Activated T-helper 1 cell treated with anti-CD3 and anti-CD28 coated beads, Interleukin-2, amount 50 U/mL, for 16 hours (primary cell): ENCODE results near the gene ERICH6B.

Source experiments
- DNase-seq, 2 donors: peaks; one replicate each; pipeline ENCODE4 v3.0.0-alpha.2; 2020; ENCODE audit warnings: low read depth in 1 of 2, low spot score in 1 of 2

ERICH6B gene

DNA sequence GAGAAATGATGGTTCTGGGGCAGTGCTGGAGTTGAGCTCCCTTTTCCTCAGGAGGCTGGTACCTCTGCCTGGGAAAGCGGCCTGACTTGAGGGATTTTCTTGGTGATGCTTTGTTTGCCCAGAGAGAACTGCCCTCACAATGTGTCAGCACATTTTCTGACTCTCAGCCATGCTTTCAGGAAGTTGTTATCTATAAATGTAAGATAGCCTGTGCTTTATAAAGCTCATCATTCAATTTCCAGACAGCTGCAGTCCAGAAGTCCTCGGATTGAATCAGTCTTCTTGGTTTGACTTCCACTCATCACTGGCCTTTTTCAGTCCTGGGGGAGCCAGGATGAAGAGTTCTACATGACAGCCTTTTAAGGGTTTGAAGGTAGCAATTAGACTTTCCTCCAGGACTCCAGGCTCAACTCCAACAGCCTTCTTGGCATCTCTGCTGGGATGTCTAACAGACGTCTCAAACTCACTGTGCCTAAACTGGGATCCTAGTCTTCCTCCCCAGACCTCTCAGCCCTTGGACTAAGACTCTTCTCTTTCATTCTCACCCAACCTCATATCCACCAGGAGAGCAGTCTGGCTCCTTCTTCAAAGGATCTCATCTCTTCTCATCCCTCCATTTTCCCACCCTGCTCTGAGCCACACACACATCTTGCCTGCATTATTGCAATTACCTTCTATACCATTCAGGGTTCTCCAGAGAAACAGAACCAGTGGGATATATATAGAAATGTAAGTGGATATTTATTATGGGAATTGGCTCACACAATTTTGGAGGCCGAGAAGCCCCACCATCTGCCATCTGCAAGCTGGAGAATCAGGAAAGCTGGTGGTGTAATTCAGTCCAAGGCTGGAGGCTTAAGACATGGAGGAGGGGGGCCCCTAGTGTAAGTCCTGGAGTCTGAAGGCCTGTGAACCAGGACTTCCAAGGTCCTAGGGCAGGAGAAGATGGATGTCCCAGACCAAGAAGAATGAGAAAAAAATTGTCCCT is 13.1 kb downstream of the ERICH6B start:
- no peak for DNase-seq

DNA sequence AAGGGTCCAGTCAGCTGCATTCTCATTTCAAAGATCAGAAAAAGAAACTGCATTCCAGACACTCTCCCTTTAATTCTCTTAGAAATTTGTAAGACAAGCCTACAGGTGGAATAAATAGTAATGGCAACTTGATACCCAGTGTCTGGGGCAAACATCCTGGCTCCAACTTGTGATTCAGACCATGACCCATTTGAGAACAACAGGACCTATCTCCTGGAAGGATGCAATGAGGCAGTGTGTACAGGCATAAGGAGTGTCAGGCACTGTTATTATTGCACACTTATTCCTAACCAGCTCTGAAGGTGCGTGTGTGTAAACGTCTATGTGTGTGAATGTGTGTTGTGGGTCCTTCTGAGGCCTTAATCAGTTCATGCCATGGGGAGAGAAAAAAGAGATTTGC is 13.9 kb downstream of the ERICH6B start:
- no peak for DNase-seq

DNA sequence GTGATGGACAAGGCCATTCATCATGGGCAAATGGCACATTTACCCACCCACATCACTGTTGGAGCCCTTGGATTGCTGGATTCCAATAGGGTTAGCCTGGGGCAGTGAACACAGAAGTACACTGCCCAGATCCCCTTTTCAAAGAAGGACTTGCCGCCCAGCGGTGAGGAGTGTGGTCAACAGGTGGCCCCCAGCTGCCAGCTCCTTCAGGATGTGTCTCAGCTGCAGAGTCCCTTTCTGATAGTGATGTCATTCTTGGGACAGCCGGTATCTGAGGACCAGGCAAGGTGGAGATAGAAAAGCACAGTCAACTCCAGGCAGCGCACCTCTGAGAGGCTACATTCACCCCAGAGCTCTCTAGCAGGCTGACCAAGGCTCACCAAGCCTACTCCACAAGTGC is 16.9 kb downstream of the ERICH6B start:
- DNase-seq, result no peak

DNA sequence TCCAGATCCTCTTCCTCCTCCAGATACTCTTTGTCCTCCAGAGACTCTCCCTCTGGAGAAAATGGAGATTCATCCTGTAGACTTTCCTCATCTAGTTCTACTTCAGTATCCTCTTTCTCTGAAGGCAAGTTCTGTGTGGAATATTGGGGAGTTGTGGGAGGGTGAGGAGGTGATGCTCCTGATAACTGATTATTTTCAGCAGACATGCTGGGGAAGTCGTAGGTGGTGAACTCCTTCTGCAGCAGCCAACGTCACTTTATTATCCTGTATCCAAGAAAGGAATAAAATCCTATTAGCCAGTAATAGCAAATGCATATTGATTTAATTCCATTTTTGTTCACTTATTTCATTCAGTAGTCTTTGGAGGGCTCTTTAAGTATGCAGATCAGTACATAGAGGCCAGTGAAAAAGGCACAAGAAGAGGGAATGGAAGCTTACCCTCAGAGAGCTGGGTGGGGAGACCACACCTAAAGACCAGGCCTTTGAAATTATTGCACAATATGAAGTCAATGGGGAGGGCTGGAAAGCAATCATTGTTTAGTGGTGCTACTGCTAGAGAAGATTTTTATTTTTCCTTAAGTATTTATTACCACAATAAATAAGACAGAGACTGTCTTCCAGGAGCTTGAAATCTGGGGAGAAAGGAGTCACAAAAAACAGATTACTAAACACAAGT is 18.6 kb downstream of the ERICH6B start:
- no peak for DNase-seq

DNA sequence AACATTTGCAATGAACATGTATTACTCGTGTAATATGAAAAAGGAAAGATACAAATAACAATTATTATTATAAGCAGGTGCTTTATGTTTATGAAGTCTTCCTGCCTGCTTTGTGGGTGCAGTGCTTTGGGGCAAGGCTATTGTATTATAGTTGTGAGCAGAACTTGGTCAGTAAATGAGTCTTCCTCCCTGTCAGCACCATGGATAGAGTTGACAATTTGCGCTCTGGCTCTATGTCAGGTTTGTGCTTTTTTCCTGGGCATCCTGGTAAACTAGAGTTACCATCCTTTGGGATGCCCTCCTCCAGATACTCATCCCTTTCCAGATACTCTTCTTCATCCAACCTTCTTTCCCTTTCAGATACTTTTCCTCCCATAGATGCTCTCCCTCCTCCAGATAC is 19.6 kb downstream of the ERICH6B start:
- DNase-seq, result no peak

DNA sequence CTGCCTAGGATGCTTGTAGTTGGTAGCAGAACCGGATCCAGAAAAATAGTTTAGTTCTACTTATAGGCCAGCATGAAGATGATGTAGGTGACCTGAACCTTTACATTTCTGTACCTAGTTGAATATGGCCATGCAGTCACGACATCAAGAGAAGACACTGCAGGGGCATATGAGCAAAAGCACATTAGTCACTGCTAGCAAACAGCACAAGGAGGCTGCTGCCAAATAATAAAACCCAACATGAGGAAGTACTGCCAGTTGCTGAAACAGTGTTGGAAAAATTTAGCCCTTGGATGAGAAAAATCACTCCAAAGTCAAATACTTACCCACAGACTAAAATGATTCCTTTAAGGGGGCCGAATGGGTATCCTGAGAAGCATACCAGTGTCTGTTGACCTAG is 20.8 kb downstream of the ERICH6B start:
- DNase-seq, result no peak

DNA sequence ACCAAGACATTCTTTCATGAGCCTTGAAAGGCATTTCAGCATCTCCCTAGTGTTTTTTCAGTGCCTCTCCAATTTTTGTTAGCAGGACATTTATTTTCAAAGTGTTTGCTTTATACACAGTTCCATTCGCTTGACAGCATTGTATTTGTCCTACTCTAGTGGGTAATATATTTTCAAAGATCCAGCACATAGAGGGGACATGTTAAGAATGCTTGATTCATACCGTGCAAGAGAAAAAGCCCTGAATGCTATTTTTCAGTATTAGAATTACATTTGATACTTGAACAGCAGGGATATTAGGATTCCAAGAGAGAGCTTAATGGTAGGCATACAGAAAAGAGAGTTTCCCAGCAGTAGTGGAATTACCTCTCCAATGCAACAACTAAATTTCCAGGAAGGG is 21.3 kb downstream of the ERICH6B start:
- DNase-seq, result no peak

DNA sequence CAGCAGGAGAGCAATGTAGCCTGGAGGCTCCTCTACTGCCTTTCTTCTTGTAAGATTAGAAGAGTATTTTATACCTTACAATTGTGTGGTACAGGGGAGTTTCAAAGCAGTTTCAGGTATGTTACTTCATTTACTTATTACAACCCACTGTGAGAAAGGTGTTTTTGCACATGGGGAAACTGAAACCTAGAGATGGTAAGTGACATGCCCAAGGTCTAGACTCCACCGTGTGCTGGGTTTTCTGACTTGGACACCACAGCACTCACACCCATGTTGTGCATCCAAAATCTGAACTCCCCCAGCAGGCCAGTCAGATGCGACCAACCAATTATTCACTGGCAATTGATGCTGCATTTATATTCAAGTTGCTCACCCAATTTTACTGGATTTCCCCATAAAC is 22.8 kb downstream of the ERICH6B start:
- no peak for DNase-seq

DNA sequence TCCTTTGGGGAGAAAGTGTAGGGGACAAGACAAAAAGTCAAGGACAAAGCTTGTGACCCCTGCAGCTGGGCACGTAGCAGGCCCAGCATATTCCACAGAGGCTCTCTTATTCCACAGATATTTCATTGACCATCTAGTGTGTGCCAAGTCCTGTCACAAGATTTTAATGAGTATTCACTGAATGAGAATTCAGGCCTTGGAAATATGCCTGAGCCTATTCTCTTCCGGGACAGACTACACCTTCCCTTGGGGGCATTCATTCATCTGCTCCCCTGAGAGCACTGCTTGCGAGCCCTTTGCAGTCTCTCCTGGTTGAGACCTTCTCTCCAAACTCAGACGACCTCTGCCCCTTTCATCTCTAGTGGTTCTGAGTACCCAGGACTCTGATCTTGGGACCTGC is 25.5 kb downstream of the ERICH6B start:
- no peak for DNase-seq

DNA sequence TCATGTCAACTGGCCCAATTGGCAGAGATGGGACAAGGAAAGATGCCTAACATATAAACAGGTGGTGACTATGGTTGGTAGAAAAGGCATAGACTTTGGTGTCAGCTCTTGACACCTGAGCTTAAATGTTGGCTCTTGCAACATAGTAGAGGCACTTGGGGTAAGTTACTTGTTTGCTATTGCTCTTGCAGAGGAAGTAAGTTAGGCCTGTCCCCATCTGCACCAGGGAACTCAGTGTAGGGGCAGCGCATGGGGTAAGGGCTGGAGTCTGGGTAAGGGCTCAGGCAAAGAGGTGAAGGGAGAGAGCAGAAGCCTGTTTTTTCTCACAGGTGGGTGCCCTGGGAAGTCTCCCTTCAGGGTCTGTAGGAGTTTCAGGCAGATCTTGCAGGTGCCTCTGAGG is 27.6 kb downstream of the ERICH6B start:
- no peak for DNase-seq

DNA sequence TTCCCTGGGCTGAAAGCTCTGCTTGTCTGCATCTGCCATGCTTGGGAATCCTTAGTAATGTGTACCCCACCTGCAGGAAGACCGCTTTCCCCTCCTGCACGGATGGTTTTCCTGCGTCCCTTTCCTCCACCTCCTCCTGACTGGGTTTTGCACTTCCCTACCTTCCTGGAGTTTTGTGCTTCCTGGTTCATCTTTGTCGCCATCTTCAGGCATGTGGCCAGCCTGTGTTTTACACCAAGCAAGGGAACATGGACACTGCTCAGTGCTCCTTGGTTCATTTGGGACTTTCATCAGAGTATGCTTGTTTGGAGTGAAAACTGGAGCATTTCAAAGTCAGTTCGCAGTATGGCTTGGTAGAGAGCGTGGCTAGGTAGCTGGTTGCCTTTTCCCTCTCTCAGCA is 30.7 kb downstream of the ERICH6B start:
- DNase-seq, result no peak

DNA sequence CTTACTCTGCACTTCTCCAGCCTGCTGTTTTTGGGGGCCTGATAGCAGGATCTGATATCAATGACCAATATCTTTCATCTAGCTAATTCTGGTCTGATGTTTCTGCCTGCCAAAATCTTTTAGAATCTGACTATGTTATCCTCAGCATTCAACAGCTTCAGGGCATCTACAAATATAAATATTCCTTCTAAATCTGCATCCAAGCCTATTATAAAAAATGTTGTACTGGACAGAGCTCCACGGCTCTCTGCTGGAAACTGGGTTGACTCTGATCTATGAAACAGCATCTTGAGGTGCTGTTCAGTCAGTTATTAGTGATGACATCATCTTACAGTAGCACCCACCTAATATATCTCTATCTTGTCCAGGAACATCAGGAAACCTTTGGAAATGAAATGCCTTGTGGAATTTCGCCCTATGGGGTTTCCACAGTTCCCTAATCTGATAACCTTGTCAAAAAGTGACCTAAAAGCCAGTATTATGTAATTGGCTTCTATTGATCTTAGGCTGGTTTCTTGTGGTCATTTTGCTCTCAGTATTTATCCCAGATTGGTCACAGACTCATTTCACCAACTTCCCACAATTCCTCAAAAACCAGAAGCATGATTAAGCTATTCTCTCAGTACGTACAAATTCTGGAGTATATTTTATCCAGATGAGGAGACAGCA is 33.0 kb downstream of the ERICH6B start:
- no peak for DNase-seq

DNA sequence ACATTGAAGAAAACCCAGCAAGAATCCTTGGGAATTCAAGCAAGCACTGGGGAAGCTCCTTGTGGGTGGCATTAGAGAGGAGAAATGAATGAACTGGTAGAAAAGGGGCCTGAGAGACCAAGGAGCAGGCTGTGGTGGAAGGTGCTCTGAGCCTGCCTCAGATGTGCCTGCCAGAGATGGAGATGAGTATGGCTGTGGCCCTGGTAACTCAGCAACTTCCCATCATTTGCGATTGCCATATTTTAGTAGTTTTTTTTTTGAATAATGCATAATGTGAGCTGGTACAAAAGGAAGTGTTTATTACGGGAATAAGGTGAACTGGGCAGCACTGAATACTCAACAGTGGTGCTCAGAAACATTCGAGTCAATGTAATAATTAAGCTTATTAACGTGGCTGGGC is 39.1 kb downstream of the ERICH6B start:
- DNase-seq, result no peak

DNA sequence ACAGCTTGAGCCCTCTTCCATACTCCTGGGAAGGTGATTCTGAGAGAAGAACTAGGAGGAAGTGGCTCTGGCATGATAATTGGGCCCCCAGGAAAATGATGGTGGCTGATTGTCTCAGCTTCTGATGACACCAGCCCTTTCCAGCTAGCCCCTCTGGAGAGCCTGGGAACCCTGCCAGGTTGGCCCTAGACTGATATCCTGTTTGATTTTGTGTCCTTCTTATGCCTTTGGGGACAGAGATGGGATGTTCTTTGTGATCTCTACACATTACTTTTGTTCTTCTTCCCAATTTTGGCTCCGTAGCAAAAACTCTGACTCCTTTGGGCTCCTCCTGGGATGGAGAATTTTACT is 39.7 kb downstream of the ERICH6B start:
- DNase-seq, result no peak

DNA sequence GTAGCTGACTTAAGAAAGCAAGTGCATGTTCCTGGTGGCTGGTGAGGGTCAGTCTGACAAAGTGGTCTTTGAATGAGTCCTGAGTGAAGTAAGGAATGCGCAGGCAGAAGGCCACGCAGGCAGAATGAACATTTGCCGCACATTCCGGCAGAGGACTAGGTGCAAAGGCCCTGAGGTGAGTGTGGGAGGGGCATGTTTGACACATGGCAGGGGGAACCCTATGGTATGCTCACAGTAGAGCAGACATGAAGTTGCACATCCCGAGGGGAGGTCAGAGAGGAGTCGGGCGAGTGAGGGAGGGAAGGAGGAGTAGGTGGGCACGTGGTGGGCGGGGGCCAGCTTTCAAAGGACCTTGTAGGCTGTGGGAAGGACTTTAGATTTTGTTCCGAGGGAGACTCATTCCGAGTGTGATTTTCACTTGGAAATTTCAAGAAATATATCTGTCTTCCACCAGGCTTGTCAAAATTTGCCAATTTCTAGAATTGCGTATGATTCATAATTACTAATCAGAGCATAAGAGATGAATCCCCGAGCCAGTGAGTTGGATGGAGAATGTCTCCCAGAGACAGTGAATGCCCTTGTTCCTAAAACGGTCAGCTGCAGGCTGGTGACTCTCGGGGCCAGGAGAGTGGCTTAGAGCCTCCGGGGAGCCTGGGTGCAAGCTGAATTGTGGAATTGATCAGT is 40.3 kb downstream of the ERICH6B start:
- no peak for DNase-seq

DNA sequence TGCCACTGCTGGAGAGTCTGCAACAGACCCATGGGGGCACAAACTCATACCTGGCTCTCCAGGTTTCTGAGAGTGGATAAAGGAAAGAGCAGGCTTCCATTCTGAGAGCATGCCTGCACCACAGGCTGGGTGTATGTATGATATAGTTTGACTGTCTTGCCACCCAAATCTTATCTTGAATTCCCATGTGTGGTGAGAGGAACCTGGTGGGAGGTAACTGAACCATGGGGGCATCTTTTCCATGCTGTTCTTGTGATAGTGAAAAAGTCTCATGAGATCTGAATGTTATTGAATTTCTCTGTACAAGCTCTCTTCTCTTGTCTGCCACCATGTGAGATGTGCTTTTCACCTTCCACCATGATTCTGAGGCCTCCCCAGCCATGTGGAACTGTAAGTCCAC is 50.2 kb downstream of the ERICH6B start:
- no peak for DNase-seq

DNA sequence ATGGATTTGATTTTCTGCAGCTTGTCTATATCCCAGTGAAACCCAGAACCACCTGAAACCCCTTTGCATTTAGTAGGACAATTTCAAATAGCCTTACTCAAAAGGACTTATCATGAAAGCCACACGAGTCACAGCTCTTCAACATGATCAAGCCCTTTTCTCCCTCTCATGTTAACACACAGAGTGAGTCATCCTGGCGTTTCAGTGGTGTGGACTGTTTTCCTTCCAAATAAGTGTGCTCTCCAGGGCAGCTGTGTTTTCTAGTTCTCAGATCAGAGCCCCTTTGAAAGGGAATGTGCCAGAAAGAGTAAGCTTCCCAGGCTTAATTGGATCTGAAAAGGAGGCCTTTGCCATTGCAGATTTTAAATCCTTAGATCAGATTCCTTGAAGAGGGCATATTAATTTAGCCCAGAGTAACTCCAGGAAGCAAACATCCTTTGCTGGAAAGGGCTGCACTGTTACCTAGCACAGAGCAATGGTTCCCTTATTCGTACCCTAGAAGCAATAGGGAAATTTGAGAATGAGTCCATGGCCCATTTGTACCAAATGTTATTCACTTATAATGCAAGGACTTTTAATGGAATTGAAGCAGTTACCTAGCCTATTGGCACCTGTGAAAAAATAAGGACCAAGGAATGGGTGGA is 51.3 kb downstream of the ERICH6B start:
- no peak for DNase-seq

DNA sequence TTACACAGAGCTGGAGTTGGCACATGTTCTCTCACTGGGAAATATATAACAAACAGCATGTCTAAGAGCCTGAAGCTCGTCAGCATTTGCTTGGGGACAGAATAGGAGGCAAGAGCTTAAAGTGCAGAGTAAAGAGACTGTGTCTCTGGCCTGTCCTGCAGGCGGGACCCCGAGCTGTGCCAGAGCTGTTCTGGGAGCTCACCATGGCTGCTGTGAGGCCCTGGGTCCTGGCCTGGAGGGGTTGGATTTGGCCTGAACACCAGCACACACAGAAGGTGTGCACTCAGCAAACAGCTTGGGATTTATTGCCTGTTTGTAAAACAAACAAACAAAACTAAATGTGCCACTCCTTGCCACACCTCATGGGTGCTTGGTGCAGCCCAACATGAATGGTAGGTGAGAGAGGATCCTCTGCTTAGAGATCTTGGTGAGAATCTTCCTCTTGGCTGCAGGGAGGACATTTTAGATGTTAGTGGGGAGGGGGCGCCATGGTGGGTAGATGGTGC is 60.9 kb downstream of the ERICH6B start:
- DNase-seq, result no peak

DNA sequence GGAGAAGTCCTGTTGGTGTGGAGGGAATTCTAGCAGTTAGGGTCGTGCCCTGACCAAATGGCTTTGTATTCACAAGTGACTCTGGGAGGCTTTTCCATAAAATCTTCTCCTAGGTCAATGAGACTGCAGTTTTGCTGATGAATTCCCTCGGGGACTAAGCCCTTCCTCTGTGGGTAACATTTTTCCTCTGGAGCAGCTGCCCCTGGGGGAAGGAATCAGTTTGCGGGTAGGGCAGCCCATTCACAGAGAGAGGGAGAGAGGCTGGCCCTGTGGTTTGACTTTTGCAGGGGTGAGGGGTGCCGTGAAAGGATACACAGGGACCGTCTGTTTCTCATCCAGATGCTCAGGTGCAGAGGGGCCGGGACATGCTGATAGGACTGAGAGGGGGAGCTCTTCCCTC is 67.3 kb downstream of the ERICH6B start:
- no peak for DNase-seq

DNA sequence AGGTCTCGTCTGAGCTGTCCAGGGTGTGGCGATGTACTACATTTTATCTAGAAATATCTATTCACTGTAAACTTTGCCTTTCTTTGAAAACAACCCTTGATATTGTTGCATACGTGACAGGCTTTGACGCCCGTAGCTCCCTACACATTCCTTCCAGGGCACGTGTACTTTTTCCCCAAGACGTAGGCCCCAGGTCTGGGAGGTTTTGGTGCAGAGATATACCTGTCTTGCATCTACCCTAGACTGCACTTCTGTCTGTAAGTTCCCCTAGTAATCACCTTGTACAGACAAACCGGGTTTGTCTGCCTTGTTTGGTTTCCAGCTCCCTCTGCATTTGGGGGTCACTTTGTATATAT is 69.2 kb downstream of the ERICH6B start:
- no peak for DNase-seq
